ENCODE results near the gene DCDC2.
"Not testable (repeated sequence)": the region's sequence is repeated elsewhere in the genome, so short reads cannot be mapped to it uniquely, and the experiment has no call there.

DCDC2 gene

GRCh38 chr6:24251339-24251738 is 106.5 kb downstream of the DCDC2 start:
- in situ Hi-C loops (cut with MboI; ENCODE audit: low pct_unique_long_range_greater_than_20kb, low sequenced_read_pairs, unreplicated experiment): loop anchor here (25.0 kb wide), 1 partner anchor 189 kb away; no protein-coding TSS in a partner anchor
- TF ChIP-seq CTCF (IDR thresholded peaks at IDR 0.05; ENCODE audit: extremely low read depth, insufficient read depth, missing control alignments): no peak
- no peak for DNase-seq (ENCODE audit: low spot score)

GRCh38 chr6:24249926-24250325 is 107.9 kb downstream of the DCDC2 start:
- in situ Hi-C loops (cut with MboI; ENCODE audit: low pct_unique_long_range_greater_than_20kb, low sequenced_read_pairs, unreplicated experiment): loop anchor here (25.0 kb wide), 2 partner anchors 87 to 188 kb away; no protein-coding TSS in a partner anchor
- DNase-seq (ENCODE audit: low spot score): no peak
- TF ChIP-seq CTCF (IDR thresholded peaks at IDR 0.05; ENCODE audit: extremely low read depth, insufficient read depth, missing control alignments): no peak

- TF ChIP-seq CTCF (IDR thresholded peaks at IDR 0.05; ENCODE audit: extremely low read depth, insufficient read depth, missing control alignments): no peak
- DNase-seq (ENCODE audit: low spot score): no peak
- in situ Hi-C loops (cut with MboI; ENCODE audit: low pct_unique_long_range_greater_than_20kb, low sequenced_read_pairs, unreplicated experiment): loop anchor here (25.0 kb wide), 1 partner anchor 92 kb away; no protein-coding TSS in a partner anchor
Measured at GRCh38 chr6:24245275-24245674, 112.6 kb downstream of the DCDC2 start.

GRCh38 chr6:24242924-24243323 is 114.9 kb downstream of the DCDC2 start:
- in situ Hi-C loops (cut with MboI; ENCODE audit: low pct_unique_long_range_greater_than_20kb, low sequenced_read_pairs, unreplicated experiment): loop anchor here (25.0 kb wide), 1 partner anchor 94 kb away; no protein-coding TSS in a partner anchor
- no peak for DNase-seq (ENCODE audit: low spot score)

GRCh38 chr6:24241779-24242178 is 116.1 kb downstream of the DCDC2 start:
- in situ Hi-C loops (cut with MboI; ENCODE audit: low pct_unique_long_range_greater_than_20kb, low sequenced_read_pairs, unreplicated experiment): loop anchor here (25.0 kb wide), 1 partner anchor 96 kb away; no protein-coding TSS in a partner anchor
- DNase-seq (ENCODE audit: low spot score): not testable (repeated sequence)

More at GRCh38 chr6:24242924-24243323, 114.9 kb downstream of the DCDC2 start:
- no peak for TF ChIP-seq CTCF (IDR thresholded peaks at IDR 0.05; ENCODE audit: extremely low read depth, insufficient read depth, missing control alignments)

GRCh38 chr6:24240943-24241342 is 116.9 kb downstream of the DCDC2 start:
- in situ Hi-C loops (cut with MboI; ENCODE audit: low pct_unique_long_range_greater_than_20kb, low sequenced_read_pairs, unreplicated experiment): loop anchor here (25.0 kb wide), 1 partner anchor 96 kb away; no protein-coding TSS in a partner anchor
- no peak for TF ChIP-seq CTCF (IDR thresholded peaks at IDR 0.05; ENCODE audit: extremely low read depth, insufficient read depth, missing control alignments)
- DNase-seq (ENCODE audit: low spot score): no peak

GRCh38 chr6:24240380-24240928 is 117.4 kb downstream of the DCDC2 start:
- in situ Hi-C loops (cut with MboI; ENCODE audit: low pct_unique_long_range_greater_than_20kb, low sequenced_read_pairs, unreplicated experiment): loop anchor here (25.0 kb wide), 1 partner anchor 97 kb away; no protein-coding TSS in a partner anchor
- no peak for TF ChIP-seq CTCF (IDR thresholded peaks at IDR 0.05; ENCODE audit: extremely low read depth, insufficient read depth, missing control alignments)
- no peak for DNase-seq (ENCODE audit: low spot score)

Data from GM13977 (cell line).